IMR-90 (cell line): ENCODE measurements around the gene MYO5A. TPM values are rescaled to one million over a fixed set of nuclear protein-coding genes. Genes with fewer than 3 reads are reported as not detected.

Experiments
- ATAC-seq: fragments of 200-7000 bp; cut with Tn5 transposase; 2 replicates; pipeline ENCODE4 v1.9.1; 2020; ENCODE audit warnings: low read depth, mild to moderate bottlenecking, moderate library complexity
- BruUV-seq: library from RNA; stranded (reverse); fragments of 400-500 nt; replicated peaks from 2 replicates; lab custom pipeline; 2021; lab: Mats Ljungman, UMichigan
- CTCF ChIA-PET: fragments of 300-600 bp; formaldehyde crosslinking; extraction: SDS; loops from one replicate; lab custom pipeline; 2021; ENCODE audit warnings: antibody characterized with exemption; lab: Yijun Ruan, JAX
- POLR2A ChIA-PET: fragments of 300-600 bp; sonication (Branson Sonifier 250); formaldehyde crosslinking; loops from one replicate; lab custom pipeline; 2022; ENCODE audit warnings: antibody characterized with exemption; ENCODE audit not compliant: unreplicated experiment; lab: Charles Lee
- DNase-seq: peaks from one replicate; pipeline ENCODE4 v3.0.0; 2013
- H2AFZ ChIP-seq: replicated peaks from 2 replicates; pipeline ENCODE3; 2013; ENCODE audit warnings: low read length, mild to moderate bottlenecking; ENCODE audit not compliant: poor library complexity
- H2AK5ac ChIP-seq: 2 replicates; pipeline ENCODE4 v1.6.1; 2013; ENCODE audit warnings: low read depth, low read length, inconsistent platforms
- H2AK9ac ChIP-seq: replicated peaks from 2 replicates; pipeline ENCODE3; 2013; ENCODE audit warnings: mild to moderate bottlenecking, low read depth, low read length, moderate library complexity; ENCODE audit not compliant: poor library complexity
- H2BK120ac ChIP-seq: 2 replicates; pipeline ENCODE4 v1.6.1; 2013; ENCODE audit warnings: low read depth, low read length, inconsistent platforms
- H2BK15ac ChIP-seq: 3 replicates; pipeline ENCODE4 v1.6.1; 2013; ENCODE audit warnings: low read depth, low read length, inconsistent platforms
- H2BK20ac ChIP-seq: 2 replicates; pipeline ENCODE4 v1.6.1; 2013; ENCODE audit warnings: low read depth, mild to moderate bottlenecking, inconsistent platforms, low read length, moderate library complexity
- H2BK5ac ChIP-seq: 2 replicates; pipeline ENCODE4 v1.6.1; 2013; ENCODE audit warnings: mild to moderate bottlenecking, low read depth, low read length, inconsistent platforms; ENCODE audit not compliant: poor library complexity, severe bottlenecking
- H3K14ac ChIP-seq: replicated peaks from 2 replicates; pipeline ENCODE4 v1.6.1; 2013; ENCODE audit warnings: low read depth, low read length, inconsistent platforms
- H3K18ac ChIP-seq: 2 replicates; pipeline ENCODE4 v1.6.1; 2013; ENCODE audit warnings: low read depth, low read length, control low read depth
- H3K23ac ChIP-seq: 2 replicates; pipeline ENCODE4 v1.6.1; 2013; ENCODE audit warnings: low read depth, low read length, inconsistent platforms
- H3K27ac ChIP-seq: 2 replicates; pipeline ENCODE4 v1.5.1; 2013; ENCODE audit warnings: mild to moderate bottlenecking, control low read depth, low read length; ENCODE audit not compliant: insufficient read depth
- H3K27me3 ChIP-seq: 2 replicates; pipeline ENCODE4 v1.6.1; 2013; ENCODE audit warnings: low read length; ENCODE audit not compliant: control insufficient read depth, insufficient read depth
- H3K36me3 ChIP-seq: 2 replicates; pipeline ENCODE4 v1.6.1; 2013; ENCODE audit warnings: low read length, mixed read lengths; ENCODE audit not compliant: control insufficient read depth, insufficient read depth
- H3K4ac ChIP-seq: 2 replicates; pipeline ENCODE4 v1.6.1; 2013; ENCODE audit warnings: low read depth, low read length, inconsistent platforms
- H3K4me1 ChIP-seq: 2 replicates; pipeline ENCODE4 v1.6.1; 2013; ENCODE audit warnings: low read length, mixed read lengths; ENCODE audit not compliant: control insufficient read depth, insufficient read depth
- H3K4me2 ChIP-seq: 2 replicates; pipeline ENCODE4 v1.6.1; 2013; ENCODE audit warnings: low read depth, mild to moderate bottlenecking, control low read depth, low read length, moderate library complexity
- H3K4me3 ChIP-seq: 2 replicates; pipeline ENCODE4 v1.5.1; 2013; ENCODE audit warnings: low read depth, mild to moderate bottlenecking, control low read depth, low read length, moderate library complexity; ENCODE audit not compliant: insufficient read depth
- H3K56ac ChIP-seq: 2 replicates; pipeline ENCODE4 v1.6.1; 2013; ENCODE audit warnings: low read length, inconsistent platforms; ENCODE audit not compliant: insufficient read depth; ENCODE audit errors: extremely low read depth
- H3K79me1 ChIP-seq, 2 experiments: 2 replicates each; pipeline ENCODE4 v1.6.1; 2013; ENCODE audit warnings: low read length in 2 of 2, inconsistent platforms in 1 of 2, low read depth in 1 of 2
- H3K9ac ChIP-seq: 2 replicates; pipeline ENCODE4 v1.6.1; 2013; ENCODE audit warnings: low read depth, low read length, control low read depth
- H3K9me1 ChIP-seq: 2 replicates; pipeline ENCODE4 v1.6.1; 2013; ENCODE audit warnings: low read length, inconsistent platforms; ENCODE audit not compliant: insufficient read depth
- H3K9me3 ChIP-seq: 2 replicates; pipeline ENCODE4 v1.6.1; 2013; ENCODE audit warnings: low read length; ENCODE audit not compliant: control insufficient read depth, insufficient read depth
- H4K20me1 ChIP-seq: 2 replicates; pipeline ENCODE4 v1.6.1; 2013; ENCODE audit warnings: low read length, inconsistent platforms; ENCODE audit not compliant: insufficient read depth
- H4K5ac ChIP-seq: 2 replicates; pipeline ENCODE4 v1.6.1; 2013; ENCODE audit warnings: mild to moderate bottlenecking, low read depth, low read length, control low read depth
- H4K8ac ChIP-seq, 2 experiments: 2 replicates each; pipeline ENCODE4 v1.6.1; 2013; ENCODE audit warnings: low read depth in 2 of 2, low read length in 2 of 2, control low read depth in 1 of 2, inconsistent platforms in 1 of 2
- H4K91ac ChIP-seq: 2 replicates; pipeline ENCODE4 v1.6.1; 2013; ENCODE audit warnings: low read depth, low read length, inconsistent platforms; ENCODE audit not compliant: insufficient read depth
- FOS ChIP-seq: fragments of 150-350 bp; IDR thresholded peaks from 2 replicates; pipeline ENCODE4 v1.6.1; 2016; ENCODE audit warnings: low read depth, low read length
- MAFK ChIP-seq: IDR thresholded peaks from 2 replicates; pipeline ENCODE4 v1.6.1; 2012; ENCODE audit warnings: low read depth, low read length, improper control_type of control experiment
- MXI1 ChIP-seq: IDR thresholded peaks from 2 replicates; pipeline ENCODE4 v1.6.1; 2012; ENCODE audit warnings: low read depth, mild to moderate bottlenecking, low read length, moderate library complexity, borderline replicate concordance
- NFE2L2 ChIP-seq: fragments of 150-350 bp; IDR thresholded peaks from 2 replicates; pipeline ENCODE4 v1.6.1; 2016; ENCODE audit warnings: low read depth, mild to moderate bottlenecking, low read length
- POLR2A ChIP-seq: IDR thresholded peaks from 2 replicates; pipeline ENCODE4 v1.6.1; 2012; ENCODE audit warnings: mild to moderate bottlenecking, low read depth, low read length
- RFX5 ChIP-seq: IDR thresholded peaks from 2 replicates; pipeline ENCODE4 v1.8.0; 2012; ENCODE audit warnings: low read depth, mild to moderate bottlenecking, low read length, moderate library complexity
- USF2 ChIP-seq: fragments of 150-350 bp; IDR thresholded peaks from 2 replicates; pipeline ENCODE4 v1.6.1; 2017; ENCODE audit warnings: mild to moderate bottlenecking, antibody characterized with exemption, low read length, low read depth
- WGBS, 2 experiments: methylation state at CpG; one replicate each; pipeline versions ENCODE4 v1.1.5 to v1.1.7; 2013; ENCODE audit warnings: missing lambda C conversion rate in 2 of 2; ENCODE audit not compliant: insufficient read length in 1 of 2; ENCODE audit errors: extremely low coverage in 2 of 2; 5-methylcytosine and 5-hydroxymethylcytosine counted together
- dilution Hi-C: fragments of 300-500 bp; cut with HindIII; formaldehyde crosslinking; loops from one replicate; pipeline ENCODE4 v1.14.3; 2018; ENCODE audit warnings: low sequenced_read_pairs; ENCODE audit not compliant: unreplicated experiment
- in situ Hi-C: fragments of 300-500 bp; cut with MboI; formaldehyde crosslinking; loops from 3 replicates; pipeline ENCODE4 v1.14.3; 2019; ENCODE audit warnings: low sequenced_read_pairs, inconsistent platforms, mixed read lengths
- intact Hi-C: fragments of 100-400 bp; cut with micrococcal nuclease; formaldehyde crosslinking; loops from 2 replicates; pipeline ENCODE4 v1.10.0; 2022
- polyA plus RNA-seq, 3 experiments: library from polyadenylated mRNA; depleted of rRNA; stranded (reverse); fragments of >200 nt; gene quantifications; 2 replicates each; pipeline ENCODE4 v1.2.3, GENCODE V29; 2012; ENCODE audit warnings: low replicate concordance in 1 of 3
- total RNA-seq: library from RNA; depleted of rRNA; stranded (reverse); fragments of >200 nt; gene quantifications from 2 replicates; pipeline ENCODE4 v1.2.3, GENCODE V29; 2012

Gene MYO5A
- total and polyA plus RNA-seq, 2 of the 4 experiments (the other 2 are of a cell fraction): 19.4 to 69.2 TPM

GRCh38 chr15:52419494-52419893 is 109.2 kb downstream of the MYO5A start:
- no peak overlapping the region for H4K8ac ChIP-seq
- no peaks in the 10 kb centered on the region; the same call in 1 of the 2 replicates for H4K20me1 ChIP-seq
- no peak overlapping the region for H2AFZ ChIP-seq
- no peak overlapping the region for H3K14ac ChIP-seq
- H3K4me1 ChIP-seq: no peaks in the 10 kb centered on the region
- no peaks in the 10 kb centered on the region for H3K9me1 ChIP-seq
- H4K5ac ChIP-seq: no peak overlapping the region
- no peaks in the 10 kb centered on the region for H3K27me3 ChIP-seq
- H2AK5ac ChIP-seq: no peak overlapping the region
- H3K56ac ChIP-seq: no peak overlapping the region
- ATAC-seq (no peak), DNase-seq (no peak)
- no TSS peak for BruUV-seq
- dilution Hi-C loops: no loop called here
- H2BK120ac ChIP-seq: no peak overlapping the region
- no peak overlapping the region for H2BK20ac ChIP-seq
- no peak overlapping the region for H3K23ac ChIP-seq
- no peak overlapping the region for H2AK9ac ChIP-seq
- no peaks in the 10 kb centered on the region for H3K9me3 ChIP-seq
- ChIA-PET CTCF (no interaction called here), POLR2A (no interaction called here)
- H3K36me3 ChIP-seq: peaks cover 1% of the 10 kb centered on the region; the same call in 1 of the 2 replicates
- TF ChIP-seq USF2 (no peak), MAFK (no peak), RFX5 (no peak), MXI1 (no peak), FOS (no peak), POLR2A (no peak), NFE2L2 (no peak)
- intact Hi-C loops: no loop called here
- H3K9ac ChIP-seq: no peak overlapping the region
- no peak overlapping the region for H3K4ac ChIP-seq
- no CpG with 5 or more reads among the region's 1 CpG for WGBS, 2 experiments
- H4K91ac ChIP-seq: no peak overlapping the region
- no peak overlapping the region for H3K4me2 ChIP-seq
- H3K79me1 ChIP-seq: no peaks in the 10 kb centered on the region; a peak in 1 of 4 replicates
- H3K4me3 ChIP-seq: no peak overlapping the region
- no peak overlapping the region for H3K27ac ChIP-seq
- no peak overlapping the region for H2BK5ac ChIP-seq
- no peak overlapping the region for H3K18ac ChIP-seq
- no peak overlapping the region for H2BK15ac ChIP-seq
- in situ Hi-C loops: no loop called here
